ENCODE results near the gene SNX3.

The SNX3 gene

DNA sequence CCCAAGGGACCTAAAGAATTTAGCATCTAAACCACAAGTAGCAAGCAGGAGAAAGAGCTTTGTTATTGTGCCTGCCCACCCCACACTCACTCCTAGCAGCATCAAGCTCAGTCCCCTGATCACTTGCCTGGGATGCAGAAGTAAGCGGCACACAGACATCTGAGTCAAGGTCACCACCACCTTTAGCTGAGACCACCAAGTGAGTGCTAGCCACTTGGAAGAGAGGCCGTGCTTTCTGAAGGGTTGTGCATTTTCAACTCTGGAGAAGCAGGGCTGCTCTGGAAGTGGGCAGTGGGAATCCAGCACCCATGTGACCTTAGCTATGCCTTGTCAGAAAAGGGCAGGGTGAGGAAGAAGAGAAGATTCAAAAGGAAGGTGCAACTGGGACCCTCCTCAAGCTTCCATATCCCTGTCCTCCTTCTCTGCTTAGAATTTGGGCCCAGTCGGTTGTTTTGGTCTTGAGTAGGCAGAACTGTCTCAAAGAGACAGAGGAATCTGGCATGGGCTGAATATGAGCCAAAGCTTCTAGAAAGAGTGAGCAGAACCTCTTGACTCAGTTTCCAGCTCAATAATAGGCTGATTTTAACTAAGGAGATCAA lies 88.8 kb downstream of the SNX3 start:
- TF ChIP-seq, protein P1, sequence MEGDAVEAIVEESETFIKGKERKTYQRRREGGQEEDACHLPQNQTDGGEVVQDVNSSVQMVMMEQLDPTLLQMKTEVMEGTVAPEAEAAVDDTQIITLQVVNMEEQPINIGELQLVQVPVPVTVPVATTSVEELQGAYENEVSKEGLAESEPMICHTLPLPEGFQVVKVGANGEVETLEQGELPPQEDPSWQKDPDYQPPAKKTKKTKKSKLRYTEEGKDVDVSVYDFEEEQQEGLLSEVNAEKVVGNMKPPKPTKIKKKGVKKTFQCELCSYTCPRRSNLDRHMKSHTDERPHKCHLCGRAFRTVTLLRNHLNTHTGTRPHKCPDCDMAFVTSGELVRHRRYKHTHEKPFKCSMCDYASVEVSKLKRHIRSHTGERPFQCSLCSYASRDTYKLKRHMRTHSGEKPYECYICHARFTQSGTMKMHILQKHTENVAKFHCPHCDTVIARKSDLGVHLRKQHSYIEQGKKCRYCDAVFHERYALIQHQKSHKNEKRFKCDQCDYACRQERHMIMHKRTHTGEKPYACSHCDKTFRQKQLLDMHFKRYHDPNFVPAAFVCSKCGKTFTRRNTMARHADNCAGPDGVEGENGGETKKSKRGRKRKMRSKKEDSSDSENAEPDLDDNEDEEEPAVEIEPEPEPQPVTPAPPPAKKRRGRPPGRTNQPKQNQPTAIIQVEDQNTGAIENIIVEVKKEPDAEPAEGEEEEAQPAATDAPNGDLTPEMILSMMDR (IDR thresholded peaks at IDR 0.05; ENCODE audit: insufficient read depth, low read depth, low read length, missing control alignments): no peak
- no peak overlapping the region for H3K4me3 ChIP-seq (ENCODE audit: low read length)
- DNase-seq (ENCODE audit: low read depth): no peak

DNA sequence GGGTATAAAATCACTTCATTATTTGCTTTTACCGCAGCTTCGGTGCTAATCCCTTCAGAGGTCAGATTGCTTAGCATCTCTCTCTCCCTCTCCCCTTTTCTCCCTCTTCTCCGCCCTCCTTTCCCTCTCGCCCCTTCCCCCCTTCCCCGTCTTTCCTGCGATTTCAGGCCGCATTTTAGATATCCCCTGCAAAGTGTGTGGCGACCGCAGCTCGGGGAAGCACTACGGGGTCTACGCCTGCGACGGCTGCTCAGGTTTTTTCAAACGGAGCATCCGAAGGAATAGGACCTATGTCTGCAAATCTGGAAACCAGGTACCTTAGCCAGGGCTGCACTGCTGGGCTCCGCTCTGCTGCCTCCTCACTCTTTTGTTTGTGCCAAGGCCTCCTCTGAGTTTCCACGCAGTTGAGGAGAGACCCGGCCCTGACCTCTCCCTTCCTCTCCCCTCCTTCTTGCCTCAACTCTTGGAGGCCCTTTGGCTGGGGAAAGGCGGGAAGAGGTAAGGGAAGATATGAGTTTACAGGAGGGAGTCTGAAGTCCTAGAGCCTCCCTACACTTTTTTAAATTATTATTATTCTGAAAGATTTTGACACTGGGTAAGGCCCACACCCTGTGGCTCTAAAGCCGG lies 89.4 kb downstream of the SNX3 start:
- no peak overlapping the region for H3K4me3 ChIP-seq (ENCODE audit: low read length)
- no peak for DNase-seq (ENCODE audit: low read depth)
- TF ChIP-seq, protein P1 (IDR thresholded peaks at IDR 0.05; ENCODE audit: insufficient read depth, low read depth, low read length, missing control alignments): no peak

DNA sequence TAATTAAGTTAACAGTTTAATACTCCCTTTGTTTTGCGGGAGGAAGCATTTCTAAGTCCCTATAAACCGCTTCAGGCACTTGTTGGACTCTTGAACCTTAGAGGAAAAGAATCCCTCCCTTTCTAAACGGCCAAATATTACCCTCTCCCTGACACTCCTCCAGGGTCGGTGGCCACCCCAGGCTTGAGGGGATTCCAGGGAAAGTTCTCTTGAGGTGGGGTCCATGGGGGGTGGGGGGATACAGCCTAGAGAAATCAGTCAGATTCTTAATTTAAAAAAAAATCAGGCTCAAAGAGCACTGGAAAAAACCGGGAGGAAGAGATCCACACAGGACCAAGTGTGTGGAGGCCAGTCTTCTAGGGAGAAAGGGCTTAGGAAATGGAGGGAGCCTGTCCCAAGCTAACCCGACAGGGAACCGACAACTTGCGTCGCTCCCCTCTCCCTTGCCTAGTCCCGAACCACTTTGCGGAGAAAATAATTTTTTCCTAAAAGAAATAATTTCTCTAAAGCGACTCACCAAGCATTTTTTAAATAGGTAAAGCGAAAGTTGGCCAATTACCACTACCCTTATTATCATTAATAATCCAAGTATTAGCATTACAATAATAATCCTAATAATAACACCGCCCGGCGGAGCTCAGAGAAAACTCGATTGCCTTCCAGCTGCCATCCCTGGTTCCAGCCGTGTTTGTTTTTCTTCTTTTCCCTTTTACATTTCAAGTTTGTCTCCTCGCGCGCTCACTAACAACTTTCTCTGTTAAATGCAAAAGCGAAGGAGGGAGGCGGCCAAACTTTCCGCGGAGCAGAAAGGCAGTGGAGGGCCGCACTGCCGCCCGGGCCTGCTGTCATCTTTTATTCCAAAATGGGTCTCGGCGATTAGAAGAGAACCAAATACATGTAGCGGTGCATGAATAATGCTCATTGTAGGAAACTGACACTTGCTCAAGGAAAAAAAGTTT lies 90.2 kb downstream of the SNX3 start:
- DNase-seq (ENCODE audit: low read depth): no peak
- TF ChIP-seq, protein P1 (IDR thresholded peaks at IDR 0.05; ENCODE audit: insufficient read depth, low read depth, low read length, missing control alignments): no peak

DNA sequence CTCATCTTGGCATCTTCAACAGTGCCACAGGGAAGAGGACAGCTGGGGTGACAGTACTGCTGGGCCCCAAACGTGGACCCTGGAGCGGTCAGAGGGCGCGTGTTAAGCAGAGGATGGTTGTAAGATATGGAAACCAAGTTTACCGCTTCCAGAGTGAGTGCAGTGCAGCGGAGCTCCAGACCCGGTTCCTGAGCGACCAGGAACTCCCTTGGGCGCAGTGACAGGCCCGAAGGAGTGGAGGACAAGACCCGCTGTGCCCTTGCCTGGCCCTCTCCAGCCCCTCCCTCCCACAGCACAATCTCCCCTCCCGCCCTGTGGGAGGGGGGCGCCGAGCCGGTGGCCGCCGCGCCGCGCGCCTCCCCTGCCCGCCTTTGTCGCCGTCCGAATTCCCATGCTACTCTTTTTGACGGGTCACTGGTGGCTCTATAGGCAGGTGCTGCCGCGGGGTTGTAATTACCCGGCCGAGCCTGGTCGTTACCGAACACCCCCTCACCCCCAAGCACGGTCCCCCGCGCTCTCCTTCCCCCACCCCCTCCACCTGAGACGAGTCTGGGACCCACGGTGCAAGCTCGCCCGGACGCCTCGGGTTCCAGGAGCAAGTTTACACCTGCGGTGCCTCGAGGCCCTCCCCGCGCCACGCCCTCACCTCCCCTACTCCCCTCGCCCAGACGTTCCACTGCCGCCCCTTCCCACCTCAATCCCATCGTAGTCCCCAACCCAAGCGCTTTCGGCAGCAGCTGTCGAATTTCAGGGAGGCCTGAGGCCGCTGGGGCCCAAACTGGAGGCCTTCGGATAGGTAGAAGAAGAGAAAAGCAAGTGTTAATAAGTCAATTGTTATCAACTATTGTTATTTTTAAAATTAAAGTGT lies 91.1 kb downstream of the SNX3 start:
- TF ChIP-seq, protein P1 (IDR thresholded peaks at IDR 0.05; ENCODE audit: insufficient read depth, low read depth, low read length, missing control alignments): no peak
- no peak for DNase-seq (ENCODE audit: low read depth)
- no peak overlapping the region for H3K4me3 ChIP-seq (ENCODE audit: low read length)

More for the DNA sequence above, 90.2 kb downstream of the SNX3 start:
- no peak overlapping the region for H3K4me3 ChIP-seq (ENCODE audit: low read length)

DNA sequence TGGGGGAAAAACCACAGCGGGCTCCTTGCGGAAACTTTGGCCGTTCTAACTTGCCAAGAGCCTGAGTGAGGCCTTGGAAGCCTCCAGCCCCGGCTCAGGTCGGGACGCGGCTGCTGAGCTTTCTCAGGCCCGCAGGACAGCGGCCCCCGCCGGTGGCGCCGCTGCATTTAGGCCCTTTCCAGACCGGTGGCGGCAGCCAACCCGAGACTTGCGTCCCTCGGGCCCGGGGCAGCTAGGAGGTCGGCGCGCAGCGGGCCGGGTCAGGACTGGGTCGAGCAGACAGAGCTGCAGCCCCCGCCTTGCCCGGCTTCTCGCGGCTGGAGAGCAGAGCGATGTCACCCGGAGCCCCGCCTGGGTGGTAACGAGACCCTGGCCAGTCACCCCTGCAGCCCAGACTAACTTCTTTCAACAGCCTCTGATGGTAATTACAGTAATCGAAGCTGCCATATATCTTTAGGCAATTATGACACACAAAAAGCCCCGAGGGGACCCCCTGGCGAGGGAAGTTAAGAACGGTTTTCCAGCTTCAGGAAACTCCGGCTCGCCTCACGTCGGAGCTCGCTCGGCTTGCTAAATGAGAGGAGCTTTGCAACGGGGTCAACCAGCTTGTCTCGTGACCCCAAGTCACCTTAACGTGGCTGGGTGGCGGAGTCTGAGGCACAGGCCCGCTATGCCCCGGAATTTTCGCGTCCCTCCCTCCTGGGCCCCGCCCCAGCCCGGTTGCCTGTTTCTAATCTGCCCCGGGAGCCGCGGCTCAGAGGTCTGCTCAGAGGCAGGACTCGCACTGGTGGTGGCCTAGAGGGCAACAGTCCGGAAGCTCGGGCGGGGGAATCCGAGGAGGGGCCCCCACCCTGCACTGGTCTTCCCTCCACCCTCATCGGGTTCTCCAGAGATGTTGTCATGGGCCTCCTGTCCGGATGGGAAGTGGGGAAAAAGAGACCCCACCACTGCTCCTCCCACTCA lies 92.1 kb downstream of the SNX3 start:
- no peak overlapping the region for H3K4me3 ChIP-seq (ENCODE audit: low read length)
- DNase-seq (ENCODE audit: low read depth): no peak
- TF ChIP-seq, protein P1 (IDR thresholded peaks at IDR 0.05; ENCODE audit: insufficient read depth, low read depth, low read length, missing control alignments): no peak
